ENCODE measurements around the gene BCL7B.
"Not testable (repeated sequence)": the region's sequence is repeated elsewhere in the genome, so short reads cannot be mapped to it uniquely, and the experiment has no call there.

Gene BCL7B

DNA sequence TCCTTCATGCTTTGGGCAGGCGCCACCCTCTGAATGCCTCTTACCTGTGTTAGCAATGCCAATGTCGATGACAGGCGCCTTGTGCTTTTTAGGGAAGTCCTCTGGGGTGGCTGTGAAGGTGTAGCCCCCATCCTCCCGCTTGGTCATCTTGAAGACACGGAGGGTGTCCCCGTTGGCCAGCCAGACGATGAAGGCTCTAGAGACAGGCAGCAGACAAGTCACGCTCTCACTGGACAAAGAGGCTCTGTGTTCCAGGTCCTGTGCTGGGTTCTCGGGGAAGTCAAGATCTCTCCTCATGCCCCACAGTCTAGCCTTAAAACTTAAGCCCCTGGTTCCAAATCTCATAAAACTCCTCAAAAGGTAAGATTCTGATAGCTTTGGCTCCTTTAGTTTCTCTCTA is 15.8 kb upstream of the BCL7B start:
- in situ Hi-C loops (cut with HindIII; ENCODE audit: low sequenced_read_pairs) = no loop called here

DNA sequence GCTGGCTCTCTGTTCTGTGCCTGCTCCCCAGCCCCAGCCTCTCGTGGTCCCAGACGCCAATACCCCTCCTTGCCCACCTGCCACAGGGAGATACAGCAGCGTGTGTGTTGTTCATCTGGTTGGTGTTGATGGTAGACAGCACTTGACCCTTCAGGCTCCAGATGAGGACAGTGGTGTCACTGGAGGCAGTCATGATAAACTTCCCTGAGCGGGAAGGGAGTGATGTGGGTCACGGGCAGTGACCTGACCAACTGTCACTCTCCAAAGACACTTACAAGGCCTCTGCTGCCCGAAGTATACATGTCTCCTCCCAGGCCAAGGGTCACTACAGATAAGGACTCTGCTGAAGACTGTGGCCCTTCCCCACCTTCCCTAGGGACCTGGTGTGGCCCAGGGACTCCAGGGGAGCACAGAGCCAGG is 15.3 kb upstream of the BCL7B start:
- in situ Hi-C loops (cut with HindIII; ENCODE audit: low sequenced_read_pairs) = no loop called here

DNA sequence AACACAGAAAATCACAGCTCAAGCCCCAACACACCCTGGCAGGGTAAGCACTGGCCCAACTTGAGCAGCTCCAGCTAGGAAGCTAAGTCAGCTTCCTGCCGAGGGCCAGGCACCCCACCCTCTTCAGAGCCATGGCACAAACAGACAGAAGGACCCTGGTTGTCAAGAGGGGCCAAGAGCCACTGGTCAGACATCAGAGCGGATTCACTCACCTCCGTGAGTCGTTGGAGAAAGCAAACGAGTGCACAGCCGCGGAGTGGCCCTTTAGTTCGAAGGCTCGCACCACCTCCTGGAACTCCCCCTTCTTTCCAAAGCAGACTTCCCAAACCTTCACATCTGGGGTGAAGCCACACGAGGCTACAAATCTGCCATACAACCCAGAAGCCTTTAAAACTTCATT is 13.5 kb upstream of the BCL7B start:
- in situ Hi-C loops (cut with HindIII; ENCODE audit: low sequenced_read_pairs) = no loop called here

DNA sequence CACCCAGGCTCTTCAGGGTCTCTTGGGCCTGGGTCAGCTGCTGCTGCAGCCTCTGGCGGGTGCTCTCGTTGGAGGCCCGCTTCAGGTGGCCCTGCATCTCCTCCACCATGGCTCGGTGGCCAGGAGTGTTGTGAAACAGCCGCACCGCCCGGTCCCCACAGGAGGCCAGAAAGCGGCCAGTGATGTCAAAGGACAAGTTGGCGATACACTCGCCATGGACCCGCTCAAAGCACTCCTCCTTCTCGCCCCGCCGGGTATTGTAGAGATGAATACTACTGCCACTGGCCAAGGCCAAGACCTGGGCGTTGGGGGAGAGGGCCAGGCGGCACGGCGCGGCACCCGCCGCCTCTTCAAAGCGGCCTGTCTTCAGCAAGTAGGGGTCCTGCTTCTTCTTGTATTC is 13.0 kb upstream of the BCL7B start:
- in situ Hi-C loops (cut with HindIII; ENCODE audit: low sequenced_read_pairs) = no loop called here

DNA sequence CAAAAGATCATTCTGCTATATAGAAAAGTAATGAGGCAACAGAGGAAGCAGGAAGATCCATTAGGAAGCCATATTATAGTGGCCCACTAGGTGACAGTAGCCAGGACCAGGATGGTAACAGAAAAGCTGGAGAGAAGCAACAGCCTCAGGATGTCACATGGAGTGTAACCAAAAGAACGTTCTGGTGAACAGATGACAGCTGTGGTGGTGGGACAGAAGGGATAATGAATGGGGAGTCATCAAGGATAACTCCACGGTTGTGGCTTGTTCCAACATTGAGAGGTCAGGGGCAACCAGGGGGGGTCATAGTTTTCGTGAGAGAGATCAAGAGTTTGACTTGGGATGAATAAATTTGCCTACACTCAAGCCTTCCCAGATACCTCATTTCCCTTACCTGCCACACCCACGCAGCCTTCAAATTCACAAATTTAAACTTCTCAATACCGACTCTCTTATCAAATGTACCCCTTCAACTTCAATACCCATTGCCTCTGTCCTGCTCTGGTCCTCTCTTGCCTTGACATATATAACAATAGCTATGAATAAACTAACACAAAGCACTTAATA is 11.6 kb upstream of the BCL7B start:
- in situ Hi-C loops (cut with HindIII; ENCODE audit: low sequenced_read_pairs) = no loop called here

DNA sequence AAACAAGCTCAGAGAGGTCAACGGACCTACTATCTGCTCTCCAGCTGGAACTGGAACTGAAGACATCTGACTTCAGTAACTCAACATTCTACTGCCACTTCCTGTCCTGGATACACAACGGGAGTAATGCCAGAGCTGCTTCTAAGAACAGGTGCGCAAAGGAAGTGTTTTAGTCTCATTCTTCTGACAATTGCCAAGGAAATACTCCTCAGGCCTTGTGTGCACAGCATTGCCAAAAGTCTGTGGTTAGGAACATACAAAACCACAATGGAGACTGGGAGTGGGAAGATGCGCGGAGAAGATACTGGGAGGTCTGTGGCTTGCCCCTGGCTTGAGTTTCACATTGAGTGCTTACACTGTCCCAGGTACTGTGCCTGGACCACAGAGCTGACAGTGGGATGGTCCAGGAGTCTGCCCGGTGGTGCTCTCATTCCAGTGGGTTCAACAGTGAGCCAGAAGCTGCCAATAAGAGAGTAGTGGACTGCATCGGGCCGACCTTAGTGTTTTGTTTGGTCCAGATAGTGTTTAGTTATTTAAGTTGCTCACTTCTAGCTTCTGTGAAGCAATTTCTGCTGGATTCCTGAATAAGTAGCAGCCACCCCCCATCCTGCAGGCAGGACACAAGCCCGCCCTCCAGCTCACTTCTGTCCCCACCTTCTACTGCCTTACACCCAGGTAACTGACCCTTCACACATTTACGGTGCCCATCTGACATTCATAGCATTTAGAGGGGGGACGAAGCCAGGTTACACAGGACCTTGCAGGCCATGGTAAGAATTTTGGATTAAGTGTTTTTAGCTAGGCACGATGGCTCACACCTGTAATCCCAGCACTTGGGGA is 10.6 kb upstream of the BCL7B start:
- in situ Hi-C loops (cut with HindIII; ENCODE audit: low sequenced_read_pairs) = no loop called here

DNA sequence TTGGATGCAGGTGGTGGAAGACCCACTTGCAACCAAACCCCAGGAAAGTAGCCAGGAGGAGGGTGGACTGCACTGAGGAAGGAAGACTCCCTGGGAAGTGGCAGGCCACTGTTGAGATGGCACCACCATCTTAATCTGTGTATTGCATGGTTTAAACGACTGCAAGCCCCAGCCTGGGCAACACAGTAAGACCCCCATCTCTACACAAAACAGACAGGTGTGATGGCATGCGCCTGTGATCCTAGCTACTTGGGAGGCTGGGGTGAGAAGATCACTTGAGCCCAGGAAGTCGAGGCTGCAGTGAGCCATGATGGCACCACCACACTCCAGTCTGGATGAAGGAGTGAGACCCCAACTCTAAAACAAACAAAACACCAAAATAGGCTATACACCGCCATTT is 9.7 kb upstream of the BCL7B start:
- in situ Hi-C loops (cut with HindIII; ENCODE audit: low sequenced_read_pairs) = no loop called here

DNA sequence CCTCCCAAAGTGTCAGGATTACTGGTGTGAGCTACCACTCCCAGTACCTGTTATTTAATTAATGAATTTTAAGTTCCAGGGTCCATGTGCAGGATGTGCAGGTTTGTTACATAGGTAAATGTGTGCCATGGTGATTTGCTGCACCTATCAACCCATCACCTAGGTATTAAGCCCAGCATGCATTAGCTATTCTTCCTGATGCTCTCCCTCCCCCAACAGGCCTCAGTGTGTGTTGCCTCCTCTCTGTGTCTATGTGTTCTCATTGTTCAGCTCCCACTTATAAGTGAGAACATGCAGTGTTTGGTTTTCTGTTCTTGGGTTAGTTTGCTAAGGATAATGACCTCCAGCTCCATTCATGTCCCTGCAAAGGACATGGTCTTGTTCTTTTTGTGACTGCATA is 8.9 kb upstream of the BCL7B start:
- in situ Hi-C loops (cut with HindIII; ENCODE audit: low sequenced_read_pairs) = not testable (repeated sequence)

DNA sequence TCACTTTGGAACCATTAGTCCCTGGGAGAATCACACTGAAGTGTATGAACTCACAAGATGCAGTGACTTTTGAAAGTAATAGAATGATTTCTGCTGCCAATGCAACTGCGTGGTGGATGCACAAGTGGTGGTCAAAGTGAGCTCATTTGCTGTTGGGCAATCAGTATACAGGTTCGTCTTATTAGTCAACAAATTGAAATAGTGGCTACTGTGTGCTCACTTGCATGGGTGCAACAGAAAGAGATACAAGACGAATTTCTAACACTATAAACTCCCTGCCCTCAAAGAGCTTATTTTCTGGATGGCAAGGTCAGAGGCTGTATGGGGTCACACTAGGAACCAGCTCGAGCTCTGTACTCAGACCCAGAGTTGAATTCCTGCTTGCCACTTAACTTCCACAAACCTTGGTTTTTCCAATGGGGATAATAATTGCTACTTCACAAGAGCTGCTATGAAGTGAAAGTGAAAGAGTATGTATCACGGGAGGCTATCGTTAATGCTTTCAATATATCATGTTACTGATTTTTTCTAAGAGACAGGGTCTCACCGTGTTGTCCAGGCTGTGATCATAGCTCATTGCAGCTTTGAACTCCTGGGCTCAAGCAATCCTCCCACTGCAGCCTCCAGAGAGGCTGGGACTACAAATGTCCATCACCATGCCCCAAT is 8.3 kb upstream of the BCL7B start:
- in situ Hi-C loops (cut with HindIII; ENCODE audit: low sequenced_read_pairs) = no loop called here

DNA sequence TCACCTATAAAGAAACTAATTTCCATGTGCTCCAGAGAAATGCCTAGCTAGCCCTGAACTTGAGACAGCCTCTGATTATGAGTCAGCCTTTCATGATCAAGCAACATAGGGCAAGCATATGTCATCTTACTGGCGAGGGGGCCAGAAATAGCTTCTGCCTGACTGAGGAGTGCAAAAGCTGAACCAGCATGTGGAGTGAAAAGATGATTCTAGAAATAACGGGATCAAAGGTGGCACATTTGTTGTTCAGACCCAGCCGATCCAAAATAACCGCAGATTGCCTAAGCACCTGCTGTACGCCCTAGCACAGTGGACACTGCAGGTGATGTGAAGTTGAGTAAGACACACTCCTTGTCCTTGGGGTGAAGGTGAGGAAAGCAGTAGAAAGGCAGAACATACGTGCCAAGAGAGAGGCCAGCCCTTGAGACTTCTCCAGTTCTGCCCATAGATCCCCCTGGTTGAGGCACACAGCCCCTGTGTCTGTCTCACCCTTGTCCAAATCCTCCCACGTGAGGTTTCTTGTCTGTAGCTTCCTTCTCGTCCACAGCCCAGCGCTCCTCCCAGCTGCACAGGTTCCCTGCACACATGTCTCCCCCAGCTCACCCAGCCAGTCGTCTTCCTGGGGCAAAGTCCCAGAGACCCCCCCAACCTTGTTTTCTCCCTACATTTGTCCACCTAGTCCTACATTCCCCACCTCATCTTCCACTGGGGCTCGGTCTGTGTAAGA is 2.8 kb upstream of the BCL7B start:
- in situ Hi-C loops (cut with HindIII; ENCODE audit: low sequenced_read_pairs) = no loop called here

DNA sequence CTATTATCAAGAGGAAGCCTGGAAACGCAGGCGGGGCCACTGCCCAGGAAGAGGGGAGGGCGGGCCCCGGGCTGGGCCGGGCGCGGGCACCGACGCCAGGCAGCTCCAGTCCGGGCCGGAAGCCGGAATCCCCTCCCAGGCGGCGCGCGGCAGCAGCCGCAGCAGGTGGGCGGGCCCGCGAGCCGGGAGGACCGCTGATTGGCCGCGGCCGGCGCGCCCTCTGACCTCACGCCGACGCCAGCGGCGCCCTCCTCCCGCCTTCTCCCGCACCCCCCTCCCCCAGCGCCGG is 438 bp downstream of the BCL7B start:
- in situ Hi-C loops (cut with HindIII; ENCODE audit: low sequenced_read_pairs) = no loop called here

DNA sequence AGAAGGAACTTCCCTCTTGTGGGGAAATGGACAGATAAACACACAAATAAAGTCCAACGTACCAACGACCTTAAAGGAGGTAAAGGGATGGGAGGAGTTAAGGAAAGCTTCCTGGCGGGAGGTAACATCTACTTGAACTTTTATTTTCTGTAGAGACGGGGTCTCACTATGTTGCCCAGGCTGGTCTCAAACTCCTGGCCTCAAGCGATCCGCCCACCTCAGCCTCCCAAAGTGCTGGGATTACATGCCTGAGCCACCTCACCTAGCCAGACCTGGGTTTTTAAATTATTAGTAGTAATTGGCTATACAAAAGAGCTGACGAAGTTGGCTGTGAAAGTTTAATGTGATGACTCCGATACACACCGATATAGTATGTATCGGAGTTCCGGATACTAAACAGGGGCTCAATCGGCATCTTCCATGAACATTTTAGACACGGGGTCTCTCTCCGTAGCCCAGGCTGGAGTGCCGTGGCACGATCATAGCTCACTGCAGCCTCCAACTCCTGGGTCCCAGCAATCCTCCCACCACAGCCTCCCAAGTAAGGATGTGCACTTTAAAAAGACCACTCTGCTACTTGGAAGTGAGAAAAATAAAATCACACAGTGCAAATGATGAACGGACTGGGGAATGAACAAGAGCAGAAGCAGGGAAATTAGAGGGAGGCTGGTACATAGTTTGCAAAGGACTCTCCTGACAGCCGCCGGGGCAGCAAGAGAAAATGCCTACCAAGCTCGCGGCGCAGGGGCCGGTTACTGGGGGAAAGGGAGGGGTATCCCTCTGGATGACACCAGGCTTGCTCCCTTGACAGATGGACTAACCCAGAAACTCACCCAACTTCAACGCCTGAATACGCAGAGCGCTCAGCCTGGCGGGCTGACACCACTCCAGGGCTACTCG is 1.0 kb downstream of the BCL7B start:
- in situ Hi-C loops (cut with HindIII; ENCODE audit: low sequenced_read_pairs) = no loop called here

DNA sequence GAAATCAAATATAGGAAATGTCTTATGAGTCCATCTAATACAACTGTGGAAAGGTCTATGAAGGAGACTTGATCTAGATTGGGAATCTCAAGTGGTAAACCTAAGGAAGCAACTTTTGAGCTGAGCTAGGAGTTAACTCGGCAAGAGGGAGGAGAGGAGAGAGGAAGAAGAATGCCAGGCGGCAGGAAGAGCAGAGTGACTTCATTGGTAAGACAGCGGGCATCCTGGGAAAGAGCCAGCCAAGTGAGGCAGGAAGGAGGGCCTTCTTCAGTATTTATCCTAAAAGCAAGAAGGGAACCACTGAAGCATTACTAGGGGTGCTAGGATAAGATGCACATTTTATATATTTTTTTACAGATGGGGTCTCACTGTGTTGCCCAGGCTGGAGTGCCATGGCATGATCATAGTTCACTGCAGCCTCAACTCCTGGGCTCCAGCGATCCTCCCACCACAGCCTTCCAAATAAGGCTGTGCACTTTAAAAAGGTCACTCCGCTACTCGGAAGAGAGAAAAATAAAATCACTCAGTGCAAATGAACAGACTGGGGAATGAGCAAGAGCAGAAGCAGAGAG is 2.0 kb downstream of the BCL7B start:
- in situ Hi-C loops (cut with HindIII; ENCODE audit: low sequenced_read_pairs) = no loop called here

DNA sequence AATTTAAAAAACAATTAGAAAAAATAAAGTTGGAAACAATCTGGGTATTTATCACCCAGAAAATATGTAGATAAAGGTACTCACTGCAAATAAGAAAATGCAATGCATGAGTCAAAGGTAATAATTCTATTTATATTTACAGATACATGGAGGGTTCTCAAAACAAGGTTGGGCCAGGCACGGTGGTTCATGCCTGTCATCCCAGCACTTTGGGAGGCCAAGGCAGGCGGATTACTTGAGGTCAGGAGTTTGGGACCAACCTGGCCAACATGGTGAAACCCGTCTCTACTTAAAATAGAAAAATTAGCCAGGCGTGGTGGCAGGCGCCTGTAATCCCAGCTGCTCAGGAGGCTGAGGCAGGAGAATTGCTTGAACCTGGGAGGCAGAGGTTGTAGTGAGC is 7.4 kb downstream of the BCL7B start:
- in situ Hi-C loops (cut with HindIII; ENCODE audit: low sequenced_read_pairs) = not testable (repeated sequence)

DNA sequence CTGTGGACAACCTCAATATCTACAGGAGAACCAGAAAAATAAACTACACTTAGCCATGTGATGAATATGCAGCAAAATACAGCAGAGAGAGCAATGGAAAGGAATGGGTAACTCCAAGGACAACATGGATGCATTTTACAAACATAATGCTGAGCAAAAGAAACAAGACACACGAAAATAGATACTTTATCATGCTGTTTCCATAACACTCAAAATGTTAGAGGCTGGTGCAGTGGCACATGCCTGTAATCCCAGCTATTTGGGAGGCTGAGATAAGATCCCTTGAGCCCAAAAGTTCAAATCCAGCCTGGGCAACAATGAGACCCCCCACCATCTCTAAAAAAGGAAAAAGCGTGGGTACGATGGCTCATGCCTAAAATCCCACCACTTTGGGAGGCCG is 8.3 kb downstream of the BCL7B start:
- in situ Hi-C loops (cut with HindIII; ENCODE audit: low sequenced_read_pairs) = no loop called here

DNA sequence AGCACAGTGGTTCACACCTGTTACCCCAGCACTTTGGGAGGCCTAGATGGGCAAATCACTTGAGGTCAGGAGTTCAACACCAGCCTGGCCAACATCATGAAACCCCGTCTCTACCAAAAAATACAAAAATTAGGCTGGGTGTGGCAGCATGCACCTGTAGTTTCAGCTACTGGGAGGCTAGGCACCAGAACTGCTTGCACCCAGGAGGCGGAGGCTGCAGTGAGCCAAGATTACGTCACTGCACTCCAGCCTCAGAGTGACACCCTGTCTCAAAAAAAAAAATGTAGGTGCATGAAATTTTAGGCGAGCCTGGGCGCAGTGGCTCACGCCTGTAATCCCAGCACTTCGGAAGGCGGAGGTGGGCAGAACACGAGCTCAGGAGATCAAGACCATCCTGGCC is 9.6 kb downstream of the BCL7B start:
- in situ Hi-C loops (cut with HindIII; ENCODE audit: low sequenced_read_pairs) = no loop called here

DNA sequence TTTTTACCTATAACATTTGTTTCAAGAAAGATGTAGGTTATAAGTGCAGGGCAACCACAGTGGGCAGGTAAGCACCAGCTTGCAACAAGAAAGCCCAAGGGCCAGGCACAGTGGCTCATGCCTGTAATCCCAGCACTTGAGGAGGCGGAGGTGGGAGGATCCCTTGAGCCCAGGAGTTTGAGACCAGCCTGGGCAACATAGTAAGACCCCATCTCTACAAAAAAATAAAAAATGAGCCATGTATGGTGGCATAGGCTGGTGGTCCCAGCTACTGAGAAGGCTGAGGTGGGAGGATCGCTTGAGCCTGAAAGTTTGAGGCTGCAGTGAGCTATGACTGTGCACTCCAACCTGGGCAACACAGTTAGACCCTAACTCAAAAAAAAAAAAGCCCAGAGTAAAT is 12.8 kb downstream of the BCL7B start:
- in situ Hi-C loops (cut with HindIII; ENCODE audit: low sequenced_read_pairs) = no loop called here

DNA sequence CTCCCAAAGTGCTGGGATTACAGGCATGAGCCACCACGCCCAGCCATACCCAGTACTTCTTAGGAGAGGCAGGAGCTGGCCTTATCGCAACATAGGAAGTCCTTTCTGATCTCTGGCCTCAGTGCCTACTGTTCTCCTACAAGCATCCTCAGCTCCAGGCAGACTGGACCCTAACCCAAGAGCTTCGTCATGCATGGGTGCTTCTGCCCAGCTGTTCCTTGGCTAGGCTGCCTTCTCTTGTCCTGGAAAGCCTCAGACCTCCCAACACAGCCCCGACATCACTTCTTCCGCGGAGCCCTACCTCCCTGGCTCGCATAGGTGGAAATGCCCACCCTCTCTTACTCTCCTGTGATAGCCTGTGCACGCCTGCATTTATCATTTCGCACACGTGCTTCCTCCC is 15.8 kb downstream of the BCL7B start:
- in situ Hi-C loops (cut with HindIII; ENCODE audit: low sequenced_read_pairs) = no loop called here

DNA sequence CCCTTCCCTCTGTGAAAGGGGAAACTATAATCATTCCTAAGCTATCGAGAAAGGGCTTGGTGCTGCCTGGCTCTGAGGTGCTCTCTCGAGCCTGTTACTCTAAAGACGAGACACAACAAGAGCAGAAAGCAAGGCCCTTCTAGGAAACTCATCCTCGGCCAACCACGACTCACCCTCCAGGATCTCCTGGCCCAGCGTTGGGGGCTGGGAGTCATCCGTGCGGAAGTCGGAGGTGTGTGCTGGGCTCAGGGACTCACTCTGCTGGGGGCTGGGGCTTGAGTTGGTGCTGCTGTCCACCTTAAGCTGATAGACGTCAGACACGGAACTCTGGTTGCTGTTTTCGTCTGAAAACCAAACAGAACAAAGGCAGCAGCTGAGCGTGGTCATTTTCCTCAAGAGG is 17.8 kb downstream of the BCL7B start:
- in situ Hi-C loops (cut with HindIII; ENCODE audit: low sequenced_read_pairs) = no loop called here

DNA sequence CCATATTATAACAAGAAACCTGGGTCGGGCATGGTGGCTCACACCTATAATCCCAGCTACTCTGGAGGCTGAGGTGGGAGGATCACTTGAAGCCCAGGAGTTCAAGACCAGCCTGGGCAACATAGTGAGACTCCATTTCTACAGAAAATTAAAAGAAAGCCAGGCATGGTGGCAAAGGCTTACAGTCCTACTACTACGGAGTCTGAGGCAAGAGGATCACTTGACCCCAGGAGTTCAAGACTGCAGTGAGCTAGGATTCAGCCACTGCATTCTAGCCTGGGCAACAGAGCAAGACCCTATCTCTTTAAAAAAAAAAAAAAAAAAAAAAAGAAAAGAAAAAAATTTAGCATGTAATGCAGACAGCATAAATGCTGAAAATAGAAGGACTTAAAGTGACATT is 19.0 kb downstream of the BCL7B start:
- in situ Hi-C loops (cut with HindIII; ENCODE audit: low sequenced_read_pairs) = not testable (repeated sequence)

All from endothelial cell of hepatic sinusoid (primary cell).